Neural cell (in vitro differentiated cells): ENCODE results near the gene TSPO2. TPM values are rescaled to one million over a fixed set of nuclear protein-coding genes. Genes with fewer than 3 reads are reported as not detected.

Experiments used
- H2AFZ ChIP-seq: fragments of 200-600, 300-800 bp; sonication (generic), shearing (Covaris generic); 2 replicates; pipeline ENCODE4 v1.6.0; 2014; ENCODE audit warnings: low read depth, mild to moderate bottlenecking, antibody characterized with exemption, low read length, moderate library complexity
- H3F3A ChIP-seq: fragments of 200-600 bp; shearing (Covaris generic); 2 replicates; pipeline ENCODE4 v1.6.1; 2016; ENCODE audit warnings: mild to moderate bottlenecking, moderate library complexity, mixed read lengths, antibody characterized with exemption, low read length; ENCODE audit not compliant: insufficient read depth, poor library complexity, severe bottlenecking
- H3K27ac ChIP-seq: fragments of 200-600, 300-800 bp; sonication (generic), shearing (Covaris generic); 2 replicates; pipeline ENCODE4 v1.5.1; 2014; ENCODE audit warnings: mild to moderate bottlenecking, low read length, moderate library complexity
- H3K27me3 ChIP-seq: fragments of 300-800, 200-600 bp; sonication (generic), shearing (Covaris generic); 2 replicates; pipeline ENCODE4 v1.6.0; 2014; ENCODE audit warnings: mild to moderate bottlenecking, low read depth, low read length, moderate library complexity; ENCODE audit not compliant: insufficient read depth
- H3K36me3 ChIP-seq: fragments of 300-800, 200-600 bp; sonication (generic), shearing (Covaris generic); 2 replicates; pipeline ENCODE4 v1.5.1; 2014; ENCODE audit warnings: mild to moderate bottlenecking, antibody characterized with exemption, low read length, moderate library complexity; ENCODE audit not compliant: insufficient read depth
- H3K4me2 ChIP-seq: fragments of 300-800, 200-600 bp; sonication (generic), shearing (Covaris generic); 2 replicates; pipeline ENCODE4 v1.6.0; 2014; ENCODE audit warnings: mild to moderate bottlenecking, low read length
- H3K4me3 ChIP-seq: fragments of 300-800, 200-600 bp; sonication (generic), shearing (Covaris generic); 2 replicates; pipeline ENCODE4 v1.5.1; 2014; ENCODE audit warnings: mild to moderate bottlenecking, low read length, moderate library complexity
- H3K79me2 ChIP-seq: fragments of 200-600 bp; shearing (Covaris generic); replicated peaks from 2 replicates; pipeline ENCODE4 v1.6.0; 2014; ENCODE audit warnings: mild to moderate bottlenecking, low read length, moderate library complexity; ENCODE audit not compliant: insufficient read depth
- H3K9ac ChIP-seq: fragments of 300-800, 200-600 bp; sonication (generic), shearing (Covaris generic); 2 replicates; pipeline ENCODE4 v1.6.1; 2016; ENCODE audit warnings: mild to moderate bottlenecking, low read length, mixed read lengths
- H3K9me2 ChIP-seq: fragments of 200-600 bp; shearing (Covaris generic); 2 replicates; pipeline ENCODE4 v1.6.1; 2016; ENCODE audit warnings: mild to moderate bottlenecking, low read length, mixed read lengths; ENCODE audit not compliant: insufficient read depth
- H3K9me3 ChIP-seq: fragments of 200-600, 300-800 bp; sonication (generic), shearing (Covaris generic); 2 replicates; pipeline ENCODE4 v1.6.1; 2016; ENCODE audit warnings: mild to moderate bottlenecking, mixed run types, low read length, moderate library complexity, mixed read lengths
- H4K20me1 ChIP-seq: fragments of 200-600 bp; shearing (Covaris generic); 2 replicates; pipeline ENCODE4 v1.6.1; 2016; ENCODE audit warnings: mild to moderate bottlenecking, mixed run types; ENCODE audit not compliant: insufficient read depth
- EP300 ChIP-seq: fragments of 450-650 bp; conservative IDR thresholded peaks from 2 replicates; pipeline ENCODE4 v1.6.1; 2014; ENCODE audit warnings: antibody characterized with exemption, mild to moderate bottlenecking, moderate library complexity; ENCODE audit not compliant: poor library complexity, severe bottlenecking
- EZH2 ChIP-seq: fragments of 200-600, 300-800 bp; shearing (Covaris generic), sonication (generic); IDR thresholded peaks from 2 replicates; pipeline ENCODE4 v1.6.1; 2014; ENCODE audit warnings: antibody characterized with exemption, low read length, borderline replicate concordance, mild to moderate bottlenecking; ENCODE audit not compliant: insufficient read depth, poor library complexity, severe bottlenecking
- MXI1 ChIP-seq: fragments of 450-650 bp; conservative IDR thresholded peaks from 2 replicates; pipeline ENCODE4 v1.6.1; 2014; ENCODE audit warnings: antibody characterized with exemption, mild to moderate bottlenecking; ENCODE audit not compliant: poor library complexity, severe bottlenecking
- POLR2AphosphoS5 ChIP-seq: IDR thresholded peaks from 2 replicates; pipeline ENCODE4 v1.6.1; 2012
- RAD21 ChIP-seq: fragments of 450-650 bp; conservative IDR thresholded peaks from 2 replicates; pipeline ENCODE4 v1.6.1; 2014; ENCODE audit warnings: antibody characterized with exemption, mild to moderate bottlenecking, moderate library complexity
- REST ChIP-seq: IDR thresholded peaks from 2 replicates; pipeline ENCODE4 v1.6.1; 2012; ENCODE audit warnings: borderline replicate concordance
- SMC3 ChIP-seq: fragments of 450-650 bp; conservative IDR thresholded peaks from 2 replicates; pipeline ENCODE4 v1.6.1; 2014; ENCODE audit warnings: antibody characterized with exemption, mild to moderate bottlenecking, moderate library complexity; ENCODE audit not compliant: poor library complexity
- TAF1 ChIP-seq: IDR thresholded peaks from 2 replicates; pipeline ENCODE4 v1.6.1; 2012; ENCODE audit warnings: low read depth
- polyA plus RNA-seq: library from polyadenylated mRNA; depleted of rRNA; stranded (reverse); fragments of >200 nt; gene quantifications from 2 replicates; pipeline ENCODE4 v1.2.3, GENCODE V29; 2014
- TF ChIP-seq, protein P1 (sequence below): fragments of 450-650 bp; IDR thresholded peaks from 2 replicates; pipeline ENCODE4 v1.5.1; 2014; ENCODE audit warnings: antibody characterized with exemption, mild to moderate bottlenecking, moderate library complexity; ENCODE audit not compliant: poor library complexity, severe bottlenecking

The TSPO2 gene
- polyA plus RNA-seq, 1 donor from 2014 or later = not detected

DNA sequence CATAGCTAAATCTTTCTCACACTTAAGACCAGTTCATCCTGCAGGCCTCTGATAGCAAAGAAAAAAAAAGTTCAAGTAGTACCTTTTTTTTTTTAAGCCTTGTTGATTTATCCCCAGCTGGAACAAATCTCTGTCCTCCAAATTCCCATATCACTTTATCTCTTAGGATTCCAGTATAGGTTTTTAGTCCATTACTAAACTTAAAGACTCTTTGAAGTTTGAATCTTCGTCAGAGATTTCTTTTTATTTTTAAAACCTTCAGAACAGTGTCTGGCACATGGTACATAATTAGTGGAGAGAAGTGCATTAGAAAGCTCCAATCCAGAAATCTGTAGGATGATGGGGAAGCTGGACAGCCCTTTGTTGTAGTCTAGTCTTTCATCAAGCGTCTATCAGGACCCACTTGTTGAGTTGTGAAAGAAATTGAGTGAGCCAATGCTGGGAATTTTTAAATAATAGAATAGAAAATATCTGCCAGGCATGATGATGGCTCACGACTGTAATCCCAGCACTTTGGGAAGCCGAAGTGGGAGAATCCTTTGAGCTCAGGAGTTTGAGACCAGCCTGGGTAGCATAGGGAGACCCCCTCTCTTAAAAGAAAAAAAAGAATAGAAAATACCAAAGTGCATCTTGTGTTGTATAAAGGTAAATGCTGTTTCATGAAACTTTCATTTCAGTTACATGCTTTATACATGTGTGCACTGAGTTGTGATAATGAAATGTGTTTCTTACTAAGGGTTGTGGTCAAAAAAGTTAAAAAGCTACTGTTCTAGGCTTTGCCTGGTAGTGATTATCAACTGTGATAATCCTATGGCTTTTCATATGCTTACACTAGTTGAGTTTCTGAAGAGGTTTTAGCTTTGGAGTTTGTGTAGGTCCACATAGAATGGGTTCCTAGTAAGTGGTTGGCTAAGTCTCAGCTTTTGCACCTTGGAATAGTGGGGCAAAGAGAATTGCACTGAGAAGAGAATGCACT, 33.7 kb downstream of the TSPO2 start:
- H3K9ac ChIP-seq = no peak overlapping the region
- H3K4me3 ChIP-seq = no peak overlapping the region
- H3K27me3 ChIP-seq = no peaks in the 10 kb centered on the region
- H3K9me3 ChIP-seq = no peaks in the 10 kb centered on the region
- H3K9me2 ChIP-seq = no peaks in the 10 kb centered on the region
- no peak overlapping the region for H2AFZ ChIP-seq
- H3K36me3 ChIP-seq = peaks cover 15% of the 10 kb centered on the region
- no peaks in the 10 kb centered on the region for H4K20me1 ChIP-seq
- H3K27ac ChIP-seq = no peak overlapping the region
- TF ChIP-seq, protein P1, sequence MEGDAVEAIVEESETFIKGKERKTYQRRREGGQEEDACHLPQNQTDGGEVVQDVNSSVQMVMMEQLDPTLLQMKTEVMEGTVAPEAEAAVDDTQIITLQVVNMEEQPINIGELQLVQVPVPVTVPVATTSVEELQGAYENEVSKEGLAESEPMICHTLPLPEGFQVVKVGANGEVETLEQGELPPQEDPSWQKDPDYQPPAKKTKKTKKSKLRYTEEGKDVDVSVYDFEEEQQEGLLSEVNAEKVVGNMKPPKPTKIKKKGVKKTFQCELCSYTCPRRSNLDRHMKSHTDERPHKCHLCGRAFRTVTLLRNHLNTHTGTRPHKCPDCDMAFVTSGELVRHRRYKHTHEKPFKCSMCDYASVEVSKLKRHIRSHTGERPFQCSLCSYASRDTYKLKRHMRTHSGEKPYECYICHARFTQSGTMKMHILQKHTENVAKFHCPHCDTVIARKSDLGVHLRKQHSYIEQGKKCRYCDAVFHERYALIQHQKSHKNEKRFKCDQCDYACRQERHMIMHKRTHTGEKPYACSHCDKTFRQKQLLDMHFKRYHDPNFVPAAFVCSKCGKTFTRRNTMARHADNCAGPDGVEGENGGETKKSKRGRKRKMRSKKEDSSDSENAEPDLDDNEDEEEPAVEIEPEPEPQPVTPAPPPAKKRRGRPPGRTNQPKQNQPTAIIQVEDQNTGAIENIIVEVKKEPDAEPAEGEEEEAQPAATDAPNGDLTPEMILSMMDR = no peak
- no peak for TF ChIP-seq REST
- no peak for TF ChIP-seq EZH2
- TF ChIP-seq SMC3 = no peak
- TF ChIP-seq MXI1 = no peak
- no peak for TF ChIP-seq EP300
- no peak for TF ChIP-seq POLR2AphosphoS5
- TF ChIP-seq TAF1 = no peak
- no peak for TF ChIP-seq RAD21
- peaks cover 49% of the 10 kb centered on the region for H3K79me2 ChIP-seq
- H3F3A ChIP-seq = peaks cover 4% of the 10 kb centered on the region
- H3K4me2 ChIP-seq = no peak overlapping the region

DNA sequence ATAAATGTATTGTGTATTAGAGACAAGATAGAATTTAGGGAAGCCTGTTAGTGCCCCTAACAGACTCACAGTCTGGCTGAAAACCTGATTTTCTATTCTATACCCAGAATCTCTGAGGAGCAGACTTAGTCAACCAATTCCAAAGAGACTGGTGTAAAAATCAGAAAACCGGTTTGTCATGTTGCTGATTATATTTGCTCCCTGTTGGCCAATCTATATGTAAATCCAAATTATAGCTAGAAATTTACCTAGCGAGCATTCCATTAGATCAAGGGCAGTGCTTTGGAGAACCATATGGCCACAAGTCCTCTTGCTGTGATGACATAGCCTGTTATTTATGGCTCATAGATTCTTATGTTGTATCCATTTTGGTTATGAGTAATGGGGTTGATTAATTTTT, 35.3 kb downstream of the TSPO2 start:
- Histone ChIP-seq H3K27me3 (no peaks in the 10 kb centered on the region), H4K20me1 (no peaks in the 10 kb centered on the region), H3F3A (peaks cover 4% of the 10 kb centered on the region), H3K9ac (no peak overlapping the region), H3K79me2 (peaks cover 49% of the 10 kb centered on the region), H3K4me3 (no peak overlapping the region), H3K4me2 (no peak overlapping the region), H3K9me3 (no peaks in the 10 kb centered on the region), H3K36me3 (peaks cover 15% of the 10 kb centered on the region), H3K9me2 (no peaks in the 10 kb centered on the region), H2AFZ (no peak overlapping the region), H3K27ac (no peak overlapping the region)
- TF ChIP-seq TAF1 = no peak
- no peak for TF ChIP-seq REST
- no peak for TF ChIP-seq RAD21
- TF ChIP-seq POLR2AphosphoS5 = no peak
- TF ChIP-seq MXI1 = no peak
- TF ChIP-seq SMC3 = no peak
- TF ChIP-seq EP300 = no peak
- TF ChIP-seq, protein P1 = no peak
- TF ChIP-seq EZH2 = no peak
